ENCODE data around the gene CELF2.

The CELF2 gene

DNA sequence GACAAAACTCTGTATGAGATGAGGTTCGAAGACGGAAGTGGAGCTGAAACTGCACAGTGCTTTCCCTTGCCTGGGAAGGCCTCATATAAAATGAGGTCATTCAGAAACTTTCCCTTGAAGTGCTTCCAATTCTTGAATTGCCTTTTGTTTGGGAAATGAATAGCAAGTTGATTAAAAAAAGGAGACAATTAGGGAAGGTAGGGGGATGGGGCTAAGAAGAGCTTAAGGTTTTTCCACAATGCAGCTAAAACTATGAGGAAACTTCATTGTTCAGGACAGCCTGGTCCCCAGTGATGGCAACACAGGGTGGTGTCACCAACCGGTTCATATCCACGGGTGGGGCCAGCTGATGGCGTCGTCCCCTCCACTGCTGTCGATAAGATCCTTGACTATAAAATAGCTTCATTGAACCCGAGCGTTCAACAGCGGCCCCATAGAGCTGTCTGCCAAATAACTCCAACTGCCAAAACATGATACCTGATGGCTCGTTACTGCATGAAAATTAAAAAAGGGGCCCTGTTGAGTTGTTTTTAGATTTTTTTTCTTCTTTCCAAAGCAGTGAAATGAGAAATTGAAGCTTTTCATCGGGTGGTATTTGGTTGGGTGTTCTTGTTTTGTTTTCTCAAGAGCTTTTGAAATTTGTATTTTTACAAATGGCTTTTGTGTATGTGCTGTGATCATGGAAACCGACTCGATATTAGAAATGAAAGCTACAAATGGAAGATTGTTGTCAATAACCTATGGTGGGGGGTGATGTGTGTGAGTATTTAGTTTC, 2.8 kb upstream of the CELF2 start:
- no peak for DNase-seq (ENCODE audit: low read depth)
- TF ChIP-seq, protein P1, sequence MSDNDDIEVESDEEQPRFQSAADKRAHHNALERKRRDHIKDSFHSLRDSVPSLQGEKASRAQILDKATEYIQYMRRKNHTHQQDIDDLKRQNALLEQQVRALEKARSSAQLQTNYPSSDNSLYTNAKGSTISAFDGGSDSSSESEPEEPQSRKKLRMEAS (IDR thresholded peaks at IDR 0.05; ENCODE audit: low read depth, low read length): no peak
- TF ChIP-seq CTCF (IDR thresholded peaks at IDR 0.05; ENCODE audit: low read depth, low read length) (no peak), MYC (IDR thresholded peaks at IDR 0.05; ENCODE audit: low read depth, low read length) (no peak), POLR2A (IDR thresholded peaks at IDR 0.05; ENCODE audit: extremely low read depth, insufficient read length) (no peak)
- H3K4me3 ChIP-seq (ENCODE audit: low read depth, low read length): no peak overlapping the region

GRCh38 chr10:11015446-11015934, 2.2 kb upstream of the CELF2 start:
- no peak for TF ChIP-seq CTCF (IDR thresholded peaks at IDR 0.05; ENCODE audit: low read depth, low read length)
- TF ChIP-seq MYC (IDR thresholded peaks at IDR 0.05; ENCODE audit: low read depth, low read length): no peak
- TF ChIP-seq POLR2A (IDR thresholded peaks at IDR 0.05; ENCODE audit: extremely low read depth, insufficient read length): no peak
- TF ChIP-seq, protein P1 (IDR thresholded peaks at IDR 0.05; ENCODE audit: low read depth, low read length): no peak
- H3K4me3 ChIP-seq (ENCODE audit: low read depth, low read length): no peak overlapping the region
- DNase-seq (ENCODE audit: low read depth): no peak

DNA sequence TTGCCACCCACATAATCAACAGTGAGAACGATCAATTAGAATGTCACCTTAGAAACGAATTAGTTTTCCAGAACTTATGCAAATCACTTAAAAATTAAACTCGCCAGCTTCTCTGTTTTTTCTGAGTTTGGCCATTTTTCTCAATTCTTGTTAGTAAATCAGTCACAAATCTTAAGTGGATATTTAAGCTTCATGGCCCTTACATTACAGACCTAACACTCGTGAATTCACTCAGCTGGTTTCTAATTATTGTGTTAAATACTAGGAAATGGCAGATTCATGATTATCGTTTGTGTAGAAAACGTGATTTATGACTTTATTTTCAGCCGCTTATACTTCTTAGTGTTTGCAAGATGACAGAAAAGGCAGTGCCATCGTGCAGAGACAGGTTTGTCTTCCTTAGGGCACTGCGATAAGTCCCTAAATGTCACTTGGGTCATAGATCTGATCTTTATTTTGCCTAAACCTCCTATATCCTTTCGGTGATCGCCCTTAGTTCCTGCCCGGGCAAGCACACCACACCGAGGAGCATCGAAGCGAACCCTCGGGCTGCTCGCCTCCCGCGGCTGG, 587 bp upstream of the CELF2 start:
- no peak for DNase-seq (ENCODE audit: low read depth)
- TF ChIP-seq, protein P1 (IDR thresholded peaks at IDR 0.05; ENCODE audit: low read depth, low read length): no peak
- no peak for TF ChIP-seq POLR2A (IDR thresholded peaks at IDR 0.05; ENCODE audit: extremely low read depth, insufficient read length)
- no peak for TF ChIP-seq CTCF (IDR thresholded peaks at IDR 0.05; ENCODE audit: low read depth, low read length)
- TF ChIP-seq MYC (IDR thresholded peaks at IDR 0.05; ENCODE audit: low read depth, low read length): no peak
- H3K4me3 ChIP-seq (ENCODE audit: low read depth, low read length): no peak overlapping the region

GRCh38 chr10:11018432-11018841, 765 bp downstream of the CELF2 start:
- H3K4me3 ChIP-seq (ENCODE audit: low read depth, low read length): no peak overlapping the region
- DNase-seq (ENCODE audit: low read depth): no peak

More at GRCh38 chr10:11018432-11018841, 765 bp downstream of the CELF2 start:
- TF ChIP-seq, protein P1 (IDR thresholded peaks at IDR 0.05; ENCODE audit: low read depth, low read length): no peak
- TF ChIP-seq MYC (IDR thresholded peaks at IDR 0.05; ENCODE audit: low read depth, low read length) (no peak), POLR2A (IDR thresholded peaks at IDR 0.05; ENCODE audit: extremely low read depth, insufficient read length) (no peak), CTCF (IDR thresholded peaks at IDR 0.05; ENCODE audit: low read depth, low read length) (no peak)

Measured in NB4 (cell line).